ENCODE results near the gene C17orf107. TPM values are rescaled to one million over a fixed set of nuclear protein-coding genes. Genes with fewer than 3 reads are reported as not detected.

The C17orf107 gene
- total and polyA plus RNA-seq, 2 of the 13 experiments (the other 11 are each of a cell fraction or from before 2014, with no cell fraction given), result 0.20 to 0.59 TPM

DNA sequence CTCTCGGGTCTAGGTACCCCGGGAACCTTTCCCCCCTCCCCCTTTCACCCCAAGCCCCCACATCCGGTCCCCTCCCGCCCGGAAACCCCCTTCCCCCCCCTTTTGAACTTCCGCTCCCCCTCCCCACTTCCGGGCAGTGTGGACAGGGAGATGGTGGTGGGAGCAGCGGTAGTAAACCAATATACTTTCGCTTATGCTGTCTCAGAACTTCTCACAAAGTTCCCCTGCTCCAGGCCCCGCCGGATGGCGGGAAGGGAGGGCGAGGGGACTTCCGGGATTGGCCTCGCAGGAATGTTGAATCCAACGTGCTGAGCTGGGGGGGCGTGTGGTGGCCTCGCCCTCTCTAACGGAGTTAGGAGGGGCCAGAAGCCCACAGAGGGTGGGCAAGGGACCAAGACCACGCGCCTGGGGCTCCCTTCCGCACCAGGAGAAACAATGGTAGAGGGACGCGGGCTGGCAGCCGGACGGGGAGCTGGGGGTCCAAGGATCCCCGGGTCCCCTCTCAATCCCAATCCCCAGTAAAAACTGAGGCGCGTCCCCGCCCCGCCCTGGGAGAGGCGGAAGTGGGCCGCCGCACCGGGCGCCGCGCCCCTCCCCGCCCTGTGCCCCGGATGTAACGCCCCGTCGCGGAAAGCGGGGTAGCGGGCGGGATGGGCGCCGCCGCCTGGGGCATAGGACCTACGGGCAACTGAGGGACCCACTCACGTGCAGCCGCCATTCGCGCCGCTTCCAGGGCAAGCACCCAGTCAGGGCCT, 48.3 kb downstream of the C17orf107 start (continued):
- TF ChIP-seq, protein P1, sequence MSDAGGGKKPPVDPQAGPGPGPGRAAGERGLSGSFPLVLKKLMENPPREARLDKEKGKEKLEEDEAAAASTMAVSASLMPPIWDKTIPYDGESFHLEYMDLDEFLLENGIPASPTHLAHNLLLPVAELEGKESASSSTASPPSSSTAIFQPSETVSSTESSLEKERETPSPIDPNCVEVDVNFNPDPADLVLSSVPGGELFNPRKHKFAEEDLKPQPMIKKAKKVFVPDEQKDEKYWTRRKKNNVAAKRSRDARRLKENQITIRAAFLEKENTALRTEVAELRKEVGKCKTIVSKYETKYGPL (CRISPR knock-in tag; IDR thresholded peaks at IDR 0.05), result 0 out of 2 replicates have a peak, but pooled peaks have one; percentile 3
- TF ChIP-seq, protein P2, sequence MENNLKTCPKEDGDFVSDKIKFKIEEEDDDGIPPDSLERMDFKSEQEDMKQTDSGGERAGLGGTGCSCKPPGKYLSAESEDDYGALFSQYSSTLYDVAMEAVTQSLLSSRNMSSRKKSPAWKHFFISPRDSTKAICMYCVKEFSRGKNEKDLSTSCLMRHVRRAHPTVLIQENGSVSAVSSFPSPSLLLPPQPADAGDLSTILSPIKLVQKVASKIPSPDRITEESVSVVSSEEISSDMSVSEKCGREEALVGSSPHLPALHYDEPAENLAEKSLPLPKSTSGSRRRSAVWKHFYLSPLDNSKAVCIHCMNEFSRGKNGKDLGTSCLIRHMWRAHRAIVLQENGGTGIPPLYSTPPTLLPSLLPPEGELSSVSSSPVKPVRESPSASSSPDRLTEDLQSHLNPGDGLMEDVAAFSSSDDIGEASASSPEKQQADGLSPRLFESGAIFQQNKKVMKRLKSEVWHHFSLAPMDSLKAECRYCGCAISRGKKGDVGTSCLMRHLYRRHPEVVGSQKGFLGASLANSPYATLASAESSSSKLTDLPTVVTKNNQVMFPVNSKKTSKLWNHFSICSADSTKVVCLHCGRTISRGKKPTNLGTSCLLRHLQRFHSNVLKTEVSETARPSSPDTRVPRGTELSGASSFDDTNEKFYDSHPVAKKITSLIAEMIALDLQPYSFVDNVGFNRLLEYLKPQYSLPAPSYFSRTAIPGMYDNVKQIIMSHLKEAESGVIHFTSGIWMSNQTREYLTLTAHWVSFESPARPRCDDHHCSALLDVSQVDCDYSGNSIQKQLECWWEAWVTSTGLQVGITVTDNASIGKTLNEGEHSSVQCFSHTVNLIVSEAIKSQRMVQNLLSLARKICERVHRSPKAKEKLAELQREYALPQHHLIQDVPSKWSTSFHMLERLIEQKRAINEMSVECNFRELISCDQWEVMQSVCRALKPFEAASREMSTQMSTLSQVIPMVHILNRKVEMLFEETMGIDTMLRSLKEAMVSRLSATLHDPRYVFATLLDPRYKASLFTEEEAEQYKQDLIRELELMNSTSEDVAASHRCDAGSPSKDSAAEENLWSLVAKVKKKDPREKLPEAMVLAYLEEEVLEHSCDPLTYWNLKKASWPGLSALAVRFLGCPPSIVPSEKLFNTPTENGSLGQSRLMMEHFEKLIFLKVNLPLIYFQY (CRISPR knock-in tag; IDR thresholded peaks at IDR 0.05; ENCODE audit: borderline replicate concordance), result 0 out of 2 replicates have a peak, but pooled peaks have one; percentile 8
- TF ChIP-seq ZMYM2 (CRISPR knock-in tag; IDR thresholded peaks at IDR 0.05) (no peak), CAMTA2 (CRISPR knock-in tag; IDR thresholded peaks at IDR 0.05; ENCODE audit: borderline replicate concordance) (0 out of 2 replicates have a peak, but pooled peaks have one; percentile 22), POLR2A (IDR thresholded peaks at IDR 0.05; ENCODE audit: insufficient read depth in 1 of 2, low read depth in 2 of 2, low read length in 2 of 2) (peak in 1 of 2 experiments; percentile 46; a peak in 1 of 4 replicates), MAZ (IDR thresholded peaks at IDR 0.05; ENCODE audit: borderline replicate concordance, low read depth, low read length) (no peak), MAZ (CRISPR knock-in tag; IDR thresholded peaks at IDR 0.05; ENCODE audit: low read depth) (peak; percentile 74), RBFOX2 (IDR thresholded peaks at IDR 0.05; ENCODE audit: low read depth, low read length) (peak; percentile 96), YY1 (IDR thresholded peaks at IDR 0.05; ENCODE audit: insufficient read depth, insufficient replicate concordance, low read depth, low read length) (no peak), ATF7-NPFF (CRISPR knock-in tag; IDR thresholded peaks at IDR 0.05; ENCODE audit: low read depth) (peak; percentile 22; the same call in 1 of the 2 replicates), MIXL1 (CRISPR knock-in tag; IDR thresholded peaks at IDR 0.05) (no peak), FOSL2 (CRISPR knock-in tag; IDR thresholded peaks at IDR 0.05) (no peak), SNAI1 (CRISPR knock-in tag; IDR thresholded peaks at IDR 0.05; ENCODE audit: borderline replicate concordance) (0 out of 2 replicates have a peak, but pooled peaks have one; percentile 40), ELF4 (CRISPR knock-in tag; IDR thresholded peaks at IDR 0.05; ENCODE audit: borderline replicate concordance) (peak; percentile 68; the same call in 1 of the 2 replicates), ZSCAN31 (CRISPR knock-in tag; IDR thresholded peaks at IDR 0.05; ENCODE audit: low read depth) (0 out of 2 replicates have a peak, but pooled peaks have one; percentile 43), ZNF773 (CRISPR knock-in tag; IDR thresholded peaks at IDR 0.05; ENCODE audit: borderline replicate concordance) (0 out of 2 replicates have a peak, but pooled peaks have one; percentile 53), ZFX (CRISPR knock-in tag; IDR thresholded peaks at IDR 0.05; ENCODE audit: low read depth) (peak; percentile 3; the same call in 1 of the 2 replicates), PITX1 (CRISPR knock-in tag; IDR thresholded peaks at IDR 0.05) (0 out of 2 replicates have a peak, but pooled peaks have one; percentile 15), POLR2AphosphoS5 (IDR thresholded peaks at IDR 0.05; ENCODE audit: low read depth, low read length) (peak; percentile 55; the same call in 1 of the 2 replicates)
- TF ChIP-seq, protein P3, sequence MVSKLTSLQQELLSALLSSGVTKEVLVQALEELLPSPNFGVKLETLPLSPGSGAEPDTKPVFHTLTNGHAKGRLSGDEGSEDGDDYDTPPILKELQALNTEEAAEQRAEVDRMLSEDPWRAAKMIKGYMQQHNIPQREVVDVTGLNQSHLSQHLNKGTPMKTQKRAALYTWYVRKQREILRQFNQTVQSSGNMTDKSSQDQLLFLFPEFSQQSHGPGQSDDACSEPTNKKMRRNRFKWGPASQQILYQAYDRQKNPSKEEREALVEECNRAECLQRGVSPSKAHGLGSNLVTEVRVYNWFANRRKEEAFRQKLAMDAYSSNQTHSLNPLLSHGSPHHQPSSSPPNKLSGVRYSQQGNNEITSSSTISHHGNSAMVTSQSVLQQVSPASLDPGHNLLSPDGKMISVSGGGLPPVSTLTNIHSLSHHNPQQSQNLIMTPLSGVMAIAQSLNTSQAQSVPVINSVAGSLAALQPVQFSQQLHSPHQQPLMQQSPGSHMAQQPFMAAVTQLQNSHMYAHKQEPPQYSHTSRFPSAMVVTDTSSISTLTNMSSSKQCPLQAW (CRISPR knock-in tag; IDR thresholded peaks at IDR 0.05), result 0 out of 2 replicates have a peak, but pooled peaks have one; percentile 54

Measured in HepG2 (cell line).